Measurements from ENCODE around the gene ACSL3.

DNA sequence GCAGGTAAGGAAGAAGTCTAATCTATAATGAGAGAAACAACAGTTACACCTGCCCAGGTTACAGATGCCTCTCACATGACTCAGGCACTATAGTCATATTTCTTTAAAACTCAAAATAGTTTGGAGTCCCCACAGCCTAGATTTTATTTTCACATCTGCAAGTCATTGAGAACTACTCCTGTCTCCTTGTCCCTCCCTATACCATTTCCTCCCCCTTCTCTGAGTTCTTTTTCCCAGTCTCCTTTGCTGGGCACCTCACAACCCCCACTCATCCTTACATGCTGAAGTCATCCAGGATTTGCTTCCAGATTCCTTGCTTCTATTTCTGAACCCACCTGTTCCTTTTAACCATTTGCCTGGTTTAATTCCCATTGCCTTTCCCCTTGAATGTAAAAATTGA lies 118.0 kb downstream of the ACSL3 start:
- TF ChIP-seq, protein P1, sequence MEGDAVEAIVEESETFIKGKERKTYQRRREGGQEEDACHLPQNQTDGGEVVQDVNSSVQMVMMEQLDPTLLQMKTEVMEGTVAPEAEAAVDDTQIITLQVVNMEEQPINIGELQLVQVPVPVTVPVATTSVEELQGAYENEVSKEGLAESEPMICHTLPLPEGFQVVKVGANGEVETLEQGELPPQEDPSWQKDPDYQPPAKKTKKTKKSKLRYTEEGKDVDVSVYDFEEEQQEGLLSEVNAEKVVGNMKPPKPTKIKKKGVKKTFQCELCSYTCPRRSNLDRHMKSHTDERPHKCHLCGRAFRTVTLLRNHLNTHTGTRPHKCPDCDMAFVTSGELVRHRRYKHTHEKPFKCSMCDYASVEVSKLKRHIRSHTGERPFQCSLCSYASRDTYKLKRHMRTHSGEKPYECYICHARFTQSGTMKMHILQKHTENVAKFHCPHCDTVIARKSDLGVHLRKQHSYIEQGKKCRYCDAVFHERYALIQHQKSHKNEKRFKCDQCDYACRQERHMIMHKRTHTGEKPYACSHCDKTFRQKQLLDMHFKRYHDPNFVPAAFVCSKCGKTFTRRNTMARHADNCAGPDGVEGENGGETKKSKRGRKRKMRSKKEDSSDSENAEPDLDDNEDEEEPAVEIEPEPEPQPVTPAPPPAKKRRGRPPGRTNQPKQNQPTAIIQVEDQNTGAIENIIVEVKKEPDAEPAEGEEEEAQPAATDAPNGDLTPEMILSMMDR (IDR thresholded peaks at IDR 0.05), result no peak
- TF ChIP-seq ZFX (IDR thresholded peaks at IDR 0.05; ENCODE audit: borderline replicate concordance), result no peak
